Thyroid gland (tissue), 4 donors: Measurements from ENCODE around the gene ASPSCR1.

ENCODE experiments used
- POLR2A ChIP-seq, 2 donors: fragments of 450-650 bp; IDR thresholded peaks; one replicate each; pipeline ENCODE4 v1.6.1; 2017; ENCODE audit warnings: antibody characterized with exemption in 2 of 2, mild to moderate bottlenecking in 2 of 2, moderate library complexity in 1 of 2
- TF ChIP-seq, protein P1 (sequence below), 6 experiments: fragments of 200-600 bp in 3 of 6; fragments of 450-650 bp in 3 of 6; sonication (generic) in 3 of 6; IDR thresholded peaks; one replicate each; pipeline ENCODE4 v1.5.1; 2016 to 2019; ENCODE audit warnings: antibody characterized with exemption in 6 of 6, mild to moderate bottlenecking in 2 of 6, inconsistent platforms in 1 of 6, moderate library complexity in 1 of 6

- TF ChIP-seq, protein P1, sequence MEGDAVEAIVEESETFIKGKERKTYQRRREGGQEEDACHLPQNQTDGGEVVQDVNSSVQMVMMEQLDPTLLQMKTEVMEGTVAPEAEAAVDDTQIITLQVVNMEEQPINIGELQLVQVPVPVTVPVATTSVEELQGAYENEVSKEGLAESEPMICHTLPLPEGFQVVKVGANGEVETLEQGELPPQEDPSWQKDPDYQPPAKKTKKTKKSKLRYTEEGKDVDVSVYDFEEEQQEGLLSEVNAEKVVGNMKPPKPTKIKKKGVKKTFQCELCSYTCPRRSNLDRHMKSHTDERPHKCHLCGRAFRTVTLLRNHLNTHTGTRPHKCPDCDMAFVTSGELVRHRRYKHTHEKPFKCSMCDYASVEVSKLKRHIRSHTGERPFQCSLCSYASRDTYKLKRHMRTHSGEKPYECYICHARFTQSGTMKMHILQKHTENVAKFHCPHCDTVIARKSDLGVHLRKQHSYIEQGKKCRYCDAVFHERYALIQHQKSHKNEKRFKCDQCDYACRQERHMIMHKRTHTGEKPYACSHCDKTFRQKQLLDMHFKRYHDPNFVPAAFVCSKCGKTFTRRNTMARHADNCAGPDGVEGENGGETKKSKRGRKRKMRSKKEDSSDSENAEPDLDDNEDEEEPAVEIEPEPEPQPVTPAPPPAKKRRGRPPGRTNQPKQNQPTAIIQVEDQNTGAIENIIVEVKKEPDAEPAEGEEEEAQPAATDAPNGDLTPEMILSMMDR (IDR thresholded peaks at IDR 0.05): no peak
- no peak for TF ChIP-seq POLR2A (IDR thresholded peaks at IDR 0.05)
Measured at GRCh38 chr17:82035488-82035887, 58.1 kb downstream of the ASPSCR1 start.
